CD14-positive monocyte (primary cell): Measurements from ENCODE around the gene CPA4. TPM values are rescaled to one million over a fixed set of nuclear protein-coding genes. Genes with fewer than 3 reads are reported as not detected.

Experiments
- DNase-seq, 3 donors: peaks; one replicate each; pipeline ENCODE4 v3.0.0-alpha.2; 2011 to 2022
- H2AFZ ChIP-seq: 2 replicates; pipeline ENCODE4 v1.6.0; 2012; ENCODE audit warnings: mild to moderate bottlenecking, low read depth, low read length, inconsistent platforms; ENCODE audit not compliant: insufficient read depth, poor library complexity, severe bottlenecking
- H3K27ac ChIP-seq, 2 donors: 1 replicate in 1 of 2; 2 replicates in 1 of 2; pipeline ENCODE4 v1.5.1; 2012 to 2013; ENCODE audit warnings: low read length in 2 of 2, control low read depth in 1 of 2, inconsistent platforms in 1 of 2, low read depth in 1 of 2, mild to moderate bottlenecking in 1 of 2
- H3K27me3 ChIP-seq, 2 donors: one replicate each; pipeline versions ENCODE4 v1.6.0 to v1.6.1; 2011 to 2013; ENCODE audit warnings: low read length in 2 of 2; ENCODE audit not compliant: control insufficient read depth in 2 of 2, insufficient read depth in 2 of 2
- H3K36me3 ChIP-seq, 2 donors: replicated peaks in 1 of 2; 1 replicate in 1 of 2; 2 replicates in 1 of 2; pipeline versions ENCODE4 v1.5.1 to v1.6.1; 2012 to 2013; ENCODE audit warnings: low read length in 2 of 2, control low read depth in 1 of 2, inconsistent platforms in 1 of 2, mild to moderate bottlenecking in 1 of 2; ENCODE audit not compliant: insufficient read depth in 2 of 2, control insufficient read depth in 1 of 2
- H3K4me1 ChIP-seq, 2 donors: 1 replicate in 1 of 2; 2 replicates in 1 of 2; pipeline versions ENCODE4 v1.5.1 to v1.6.1; 2012 to 2013; ENCODE audit warnings: low read length in 2 of 2, control low read depth in 1 of 2, inconsistent platforms in 1 of 2, mild to moderate bottlenecking in 1 of 2, moderate library complexity in 1 of 2; ENCODE audit not compliant: insufficient read depth in 2 of 2, control insufficient read depth in 1 of 2
- H3K4me2 ChIP-seq: replicated peaks from 2 replicates; pipeline ENCODE3; 2012; ENCODE audit warnings: low read length, moderate library complexity, mild to moderate bottlenecking; ENCODE audit not compliant: poor library complexity, severe bottlenecking; ENCODE audit errors: extremely low read depth
- H3K4me3 ChIP-seq, 3 experiments: fragments of 200-600 bp in 1 of 3; sonication (generic) in 1 of 3; replicated peaks in 1 of 3; 1 replicate in 2 of 3; 2 replicates in 1 of 3; pipeline ENCODE4 v1.5.1; 2011 to 2013; ENCODE audit warnings: low read length in 3 of 3, mild to moderate bottlenecking in 3 of 3, control low read depth in 2 of 3, low read depth in 2 of 3, inconsistent platforms in 1 of 3, moderate library complexity in 1 of 3
- H3K79me2 ChIP-seq: 2 replicates; pipeline ENCODE4 v1.6.0; 2012; ENCODE audit warnings: mild to moderate bottlenecking, control low read depth, inconsistent platforms, low read length, moderate library complexity; ENCODE audit not compliant: insufficient read depth
- H3K9ac ChIP-seq: 2 replicates; pipeline ENCODE4 v1.6.0; 2017; ENCODE audit warnings: low read length, mild to moderate bottlenecking; ENCODE audit not compliant: insufficient read depth, poor library complexity, severe bottlenecking
- H3K9me3 ChIP-seq, 2 donors: replicated peaks in 1 of 2; 1 replicate in 1 of 2; 2 replicates in 1 of 2; pipeline versions ENCODE4 v1.5.1 to v1.6.1; 2012 to 2013; ENCODE audit warnings: low read length in 2 of 2, control low read depth in 1 of 2; ENCODE audit not compliant: control insufficient read depth in 1 of 2, insufficient read depth in 1 of 2
- H4K20me1 ChIP-seq: 2 replicates; pipeline ENCODE4 v1.6.0; 2012; ENCODE audit warnings: mild to moderate bottlenecking, low read length, control low read depth, moderate library complexity; ENCODE audit not compliant: insufficient read depth
- H3K27ac Mint-ChIP-seq, 7 donors: one replicate each; pipeline ENCODE4 v1.8.0; 2020; ENCODE audit warnings: mild to moderate bottlenecking in 7 of 7, mixed read lengths in 7 of 7, moderate library complexity in 6 of 7, inconsistent platforms in 2 of 7
- H3K27me3 Mint-ChIP-seq, 3 donors: one replicate each; pipeline ENCODE4 v1.8.0; 2021 to 2022; ENCODE audit warnings: low read depth in 3 of 3, mild to moderate bottlenecking in 3 of 3, mixed read lengths in 3 of 3, moderate library complexity in 3 of 3, inconsistent platforms in 1 of 3
- H3K36me3 Mint-ChIP-seq, 2 donors: one replicate each; pipeline ENCODE4 v1.8.0; 2020; ENCODE audit warnings: mixed read lengths in 2 of 2, inconsistent platforms in 1 of 2, mild to moderate bottlenecking in 1 of 2
- H3K4me1 Mint-ChIP-seq: one replicate; pipeline ENCODE4 v1.8.0; 2020; ENCODE audit warnings: mild to moderate bottlenecking, mixed read lengths
- H3K4me3 Mint-ChIP-seq, 2 donors: one replicate each; pipeline ENCODE4 v1.8.0; 2020; ENCODE audit warnings: mild to moderate bottlenecking in 2 of 2, mixed read lengths in 2 of 2, moderate library complexity in 1 of 2
- H3K9me3 Mint-ChIP-seq, 7 donors: one replicate each; pipeline ENCODE4 v1.8.0; 2020 to 2022; ENCODE audit warnings: mixed read lengths in 7 of 7, mild to moderate bottlenecking in 6 of 7, moderate library complexity in 6 of 7, inconsistent platforms in 2 of 7
- CTCF ChIP-seq: fragments of 200-600 bp; IDR thresholded peaks from one replicate; pipeline ENCODE4 v1.8.0; 2022; ENCODE audit warnings: antibody characterized with exemption, mild to moderate bottlenecking
- WGBS: methylation state at CpG from one replicate; pipeline ENCODE4 v1.1.5; 2013; ENCODE audit warnings: missing lambda C conversion rate; ENCODE audit not compliant: insufficient coverage; 5-methylcytosine and 5-hydroxymethylcytosine counted together
- intact Hi-C, 2 donors: fragments of 100-400 bp; cut with micrococcal nuclease; formaldehyde crosslinking; loops; one replicate each; pipeline versions ENCODE4 v1.15.0 to v1.15.1; 2023
- polyA plus RNA-seq, 3 donors: library from polyadenylated mRNA; depleted of rRNA in 1 of 3; unstranded in 2 of 3; stranded (reverse) in 1 of 3; fragments of 300-500 nt in 2 of 3; fragments of >200 nt in 1 of 3; fragmentation: Illumina TruSeq in 2 of 3; gene quantifications; 1 replicate in 2 of 3; 2 replicates in 1 of 3; pipeline ENCODE4 v1.2.3, GENCODE V29; 2012 to 2021

Gene CPA4
- polyA plus RNA-seq, 3 donors, result not detected

GRCh38 chr7:130298544-130299326 is 5.8 kb downstream of the CPA4 start:
- Mint-ChIP-seq H3K9me3 (peaks cover 0 to 1% (median 0%) of the 10 kb centered on the region in 7 donors), H3K36me3 (no peaks in the 10 kb centered on the region), H3K4me3 (no peak overlapping the region), H3K4me1 (peaks cover under 1% of the 10 kb centered on the region), H3K27ac (no peak overlapping the region), H3K27me3 (peaks cover 0 to 2% (median 2%) of the 10 kb centered on the region in 3 donors)
- H4K20me1 ChIP-seq, result no peaks in the 10 kb centered on the region
- H2AFZ ChIP-seq, result no peak overlapping the region
- intact Hi-C loops, result no loop called here
- no peaks in the 10 kb centered on the region for H3K36me3 ChIP-seq
- TF ChIP-seq CTCF, result no peak
- H3K9me3 ChIP-seq, result no peaks in the 10 kb centered on the region
- no peak overlapping the region for H3K27ac ChIP-seq
- DNase-seq, result no peak
- no peak overlapping the region for H3K4me2 ChIP-seq
- no peaks in the 10 kb centered on the region for H3K79me2 ChIP-seq
- 93% methylated on average over 3 of the region's 5 CpGs for WGBS
- no peaks in the 10 kb centered on the region for H3K27me3 ChIP-seq
- H3K4me3 ChIP-seq, result no peak overlapping the region
- no peak overlapping the region for H3K9ac ChIP-seq
- H3K4me1 ChIP-seq, result no peaks in the 10 kb centered on the region

- Histone ChIP-seq H3K9ac (no peak overlapping the region), H3K79me2 (no peaks in the 10 kb centered on the region), H2AFZ (no peak overlapping the region), H3K4me3 (no peak overlapping the region), H3K27ac (no peak overlapping the region), H3K4me1 (no peaks in the 10 kb centered on the region), H3K36me3 (no peaks in the 10 kb centered on the region), H3K9me3 (no peaks in the 10 kb centered on the region), H3K27me3 (no peaks in the 10 kb centered on the region), H3K4me2 (no peak overlapping the region), H4K20me1 (no peaks in the 10 kb centered on the region)
- Mint-ChIP-seq H3K27me3 (peaks cover 0 to 2% (median 0%) of the 10 kb centered on the region in 3 donors), H3K9me3 (peaks cover 0 to 1% (median 0%) of the 10 kb centered on the region in 7 donors), H3K4me3 (no peak overlapping the region), H3K27ac (no peak overlapping the region), H3K36me3 (no peaks in the 10 kb centered on the region), H3K4me1 (no peaks in the 10 kb centered on the region)
- intact Hi-C loops, result no loop called here
- no peak for DNase-seq
- 92% methylated on average over 5 of the region's 7 CpGs for WGBS
- TF ChIP-seq CTCF, result no peak
Observed at GRCh38 chr7:130299866-130300265, 6.9 kb downstream of the CPA4 start.
